NCI-H2227 (cell line): ENCODE measurements around the gene SLMAP.

Experiments used
- DNase-seq: peaks from one replicate; lab custom pipeline; 2025; ENCODE audit not compliant: unreplicated experiment; lab: John Stamatoyannopoulos, UW

SLMAP gene

DNA sequence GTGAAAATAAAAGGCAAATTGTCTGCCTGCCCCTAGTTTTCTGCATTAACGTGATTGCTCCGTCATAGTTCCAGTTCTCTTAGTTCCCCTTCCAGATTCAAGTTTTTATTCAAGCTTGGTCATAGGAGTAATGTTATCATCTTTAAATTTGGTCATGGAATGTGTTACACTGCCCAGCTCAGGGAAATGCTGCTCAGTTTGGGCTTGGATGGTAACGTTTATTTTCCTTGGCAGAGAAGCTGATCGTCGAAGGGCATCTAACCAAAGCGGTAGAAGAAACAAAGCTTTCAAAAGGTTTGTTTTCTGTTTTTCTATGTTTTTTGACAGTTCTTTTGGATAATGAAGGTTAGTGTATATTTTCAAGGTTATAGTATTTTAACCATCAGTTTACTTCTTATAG is 133.7 kb downstream of the SLMAP start:
- DNase-seq: no peak

DNA sequence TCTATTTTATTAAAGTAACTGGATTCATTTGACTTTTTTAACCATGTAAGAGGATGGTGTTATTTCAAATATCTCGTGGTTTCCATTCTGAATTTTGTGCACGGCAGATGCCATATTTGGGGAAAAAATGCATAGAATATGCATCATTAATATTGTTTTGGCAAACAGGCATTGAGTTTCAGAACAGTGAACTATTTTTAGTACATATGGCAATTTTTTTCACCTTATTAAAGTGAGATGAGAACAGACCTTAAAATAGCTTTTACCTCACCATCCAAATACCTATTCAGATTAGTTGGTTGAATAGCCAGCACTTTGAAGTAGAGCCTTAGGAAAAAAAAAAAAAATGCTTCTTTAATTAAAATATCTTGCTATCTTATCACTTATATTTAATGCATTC is 134.8 kb downstream of the SLMAP start:
- no peak for DNase-seq

DNA sequence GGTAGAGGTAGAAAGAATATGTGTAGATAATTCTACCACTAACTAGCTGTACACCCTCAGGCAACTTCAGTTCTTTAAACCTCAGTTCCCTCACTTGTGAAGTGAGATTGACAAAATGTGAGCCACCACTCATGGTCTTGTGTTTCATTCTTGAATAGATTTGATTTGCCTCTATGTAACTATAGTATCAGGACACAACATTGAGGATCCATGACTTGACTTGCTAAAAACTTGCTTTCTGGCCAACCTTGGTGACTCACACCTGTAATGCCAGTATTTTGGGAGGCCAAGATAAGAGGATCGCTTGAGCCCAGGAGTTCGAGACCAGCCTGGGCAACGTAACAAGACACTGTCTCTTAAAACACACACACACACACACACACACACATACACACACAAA is 136.3 kb downstream of the SLMAP start:
- DNase-seq: no peak

DNA sequence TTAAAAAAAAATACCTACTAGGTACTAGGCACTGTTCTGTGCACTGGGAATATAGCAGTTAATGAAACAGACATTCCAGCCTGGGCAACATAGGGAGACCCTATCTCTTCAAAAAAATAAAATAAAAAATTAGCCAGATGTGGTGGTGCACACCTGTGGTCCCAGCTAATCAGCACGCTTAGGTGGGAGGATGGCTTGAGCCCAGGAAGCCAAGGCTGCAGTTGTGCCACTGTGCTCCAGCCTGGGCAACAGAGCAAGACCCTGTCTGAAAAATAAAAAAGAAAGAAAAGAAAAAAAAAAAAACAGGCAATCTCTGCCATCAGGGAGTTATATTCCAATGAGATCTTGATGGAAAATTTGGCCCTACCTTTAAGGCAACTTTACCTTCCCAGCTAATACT is 137.0 kb downstream of the SLMAP start:
- DNase-seq: no peak

DNA sequence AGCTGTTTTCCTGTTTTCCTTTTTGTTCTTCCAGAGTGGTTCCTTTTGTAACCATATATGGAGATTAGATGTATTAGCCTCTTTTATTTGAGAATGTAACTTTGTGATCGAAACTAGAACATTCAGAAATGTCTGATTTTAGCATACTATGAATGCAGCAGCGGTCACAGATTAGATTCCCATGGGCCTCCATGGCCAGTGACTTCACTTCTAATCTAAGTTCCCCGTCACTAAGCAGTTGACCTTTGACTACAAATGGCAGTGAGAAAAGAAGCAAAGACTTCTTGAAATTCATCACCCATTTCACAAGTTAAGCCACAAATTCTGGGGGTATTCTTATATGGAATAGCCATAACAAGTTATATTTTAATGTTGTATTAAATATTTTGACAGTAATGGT is 137.6 kb downstream of the SLMAP start:
- no peak for DNase-seq

DNA sequence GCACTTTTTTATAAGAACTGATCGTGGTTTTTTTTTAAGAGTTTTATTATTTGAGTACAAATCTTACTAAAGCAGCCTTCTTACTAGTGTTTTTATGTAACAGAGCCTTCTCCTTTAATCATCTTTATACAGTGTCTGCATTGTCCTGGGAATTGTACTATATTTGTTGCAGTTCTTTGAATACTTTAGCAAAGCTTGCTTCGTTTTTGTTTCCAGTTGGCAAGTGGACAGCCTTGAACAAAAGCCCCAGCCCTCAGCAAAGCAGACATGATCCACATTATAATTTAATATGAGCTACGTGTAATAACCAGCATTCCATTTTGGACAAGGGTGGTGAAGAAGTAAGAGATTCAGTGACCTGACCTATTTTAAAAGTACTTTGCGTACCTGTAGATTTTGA is 139.9 kb downstream of the SLMAP start:
- DNase-seq: no peak

DNA sequence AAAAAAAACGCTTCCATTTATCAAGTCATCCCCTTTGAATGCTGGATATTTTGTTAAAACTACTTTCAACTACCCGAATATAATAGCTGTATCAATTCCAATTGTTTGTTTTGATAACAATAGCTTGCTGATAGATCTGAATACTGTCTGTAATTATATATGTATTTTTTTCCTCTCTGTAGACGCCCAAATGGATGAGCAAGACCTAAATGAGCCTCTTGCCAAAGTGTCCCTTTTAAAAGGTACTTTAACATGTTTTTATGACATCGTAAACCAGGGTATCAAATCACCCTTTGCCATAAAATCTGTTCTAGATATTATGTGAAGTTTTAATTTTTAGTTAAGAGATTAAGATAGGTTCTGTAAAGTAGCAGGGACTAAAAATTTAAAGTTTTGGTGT is 140.6 kb downstream of the SLMAP start:
- no peak for DNase-seq

DNA sequence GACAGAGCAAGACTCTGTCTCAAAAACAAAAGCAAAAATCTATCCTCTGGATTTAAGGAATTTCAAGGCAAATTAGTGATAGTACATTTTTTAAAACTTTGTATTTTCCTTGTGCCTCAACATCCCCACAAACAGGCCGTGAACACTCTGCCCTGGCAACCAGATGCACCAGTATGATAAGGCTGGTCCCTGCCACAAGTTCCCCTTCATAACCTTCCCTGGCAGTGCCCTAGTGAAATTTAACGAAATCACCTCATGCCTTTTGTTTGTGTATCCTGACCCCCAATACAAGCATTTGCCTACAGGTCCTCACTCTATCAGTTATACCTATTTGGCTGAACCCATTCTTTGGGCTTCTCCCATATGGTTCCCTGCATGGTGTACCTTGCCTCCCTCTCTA is 144.7 kb downstream of the SLMAP start:
- no peak for DNase-seq

DNA sequence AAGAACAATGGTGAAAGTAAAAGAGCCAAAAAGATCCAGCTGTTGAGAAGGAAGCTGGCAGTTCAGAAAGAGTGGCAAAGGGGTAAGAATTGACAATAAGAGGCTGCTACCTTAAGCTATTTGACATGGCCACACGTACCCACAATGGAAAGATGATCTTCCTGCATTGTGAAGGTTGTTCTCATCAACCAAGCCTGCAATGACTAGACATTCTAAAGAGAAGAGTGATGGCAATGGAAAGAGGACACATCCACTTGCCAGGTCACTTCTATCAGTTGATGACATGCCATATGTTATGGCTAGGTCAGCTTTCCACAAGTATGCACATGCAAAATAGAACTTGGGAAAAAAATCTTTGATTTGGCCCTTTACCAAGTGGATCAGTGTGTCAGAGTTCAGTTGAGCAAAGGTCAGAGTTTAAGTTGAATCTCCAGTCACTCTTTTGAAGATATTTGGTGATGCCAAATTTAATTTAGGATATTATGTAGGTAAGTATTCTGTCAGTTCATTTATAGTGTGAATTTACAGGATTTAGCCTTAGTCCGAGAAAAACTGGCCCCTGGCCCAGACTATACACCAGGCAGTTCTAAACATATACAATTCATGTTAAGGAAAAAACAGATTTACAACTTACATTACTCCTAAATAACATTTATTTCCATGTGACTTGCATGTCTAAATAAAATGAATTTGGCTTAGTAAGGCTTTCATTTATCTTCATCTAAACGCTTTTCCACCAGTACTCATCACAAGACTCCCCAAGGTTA is 147.2 kb downstream of the SLMAP start:
- DNase-seq: no peak

DNA sequence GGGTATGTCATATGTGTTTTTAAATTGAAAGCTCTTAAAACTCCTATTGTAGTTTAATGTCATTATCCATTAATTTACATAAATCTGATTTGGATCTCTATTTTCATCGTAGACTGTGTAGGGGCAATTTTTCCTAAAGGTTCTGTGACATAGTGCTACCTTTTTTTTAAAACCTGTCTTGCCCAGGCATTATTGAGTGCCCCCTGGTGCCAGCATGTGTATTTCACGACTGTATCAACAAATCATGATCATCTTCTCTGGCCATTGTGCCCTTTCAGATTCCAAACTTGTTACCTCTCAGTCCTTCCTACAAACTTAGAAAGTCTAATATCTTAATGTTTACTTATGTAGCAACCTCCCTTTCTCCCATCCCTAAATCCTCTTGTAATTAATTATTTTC is 154.9 kb downstream of the SLMAP start:
- DNase-seq: peak; percentile 8

DNA sequence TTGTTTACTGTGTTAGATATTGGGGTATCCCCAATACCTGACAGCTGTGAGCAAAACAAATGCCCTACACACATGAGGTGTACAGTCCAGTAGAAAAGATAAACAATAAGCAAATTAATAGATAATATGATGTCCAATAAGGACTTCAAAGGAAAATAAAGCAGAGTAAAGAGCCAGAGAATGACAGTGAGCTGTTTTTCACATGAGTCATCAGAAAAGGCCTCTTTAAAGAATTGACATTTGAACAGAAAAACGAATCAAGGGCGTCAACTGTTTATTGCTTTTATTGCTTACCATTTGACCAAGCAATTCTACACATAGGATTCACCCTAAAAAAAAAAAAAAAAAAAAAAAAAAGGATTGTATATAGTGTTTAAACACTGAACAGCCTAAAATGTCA is 155.5 kb downstream of the SLMAP start:
- no peak for DNase-seq

DNA sequence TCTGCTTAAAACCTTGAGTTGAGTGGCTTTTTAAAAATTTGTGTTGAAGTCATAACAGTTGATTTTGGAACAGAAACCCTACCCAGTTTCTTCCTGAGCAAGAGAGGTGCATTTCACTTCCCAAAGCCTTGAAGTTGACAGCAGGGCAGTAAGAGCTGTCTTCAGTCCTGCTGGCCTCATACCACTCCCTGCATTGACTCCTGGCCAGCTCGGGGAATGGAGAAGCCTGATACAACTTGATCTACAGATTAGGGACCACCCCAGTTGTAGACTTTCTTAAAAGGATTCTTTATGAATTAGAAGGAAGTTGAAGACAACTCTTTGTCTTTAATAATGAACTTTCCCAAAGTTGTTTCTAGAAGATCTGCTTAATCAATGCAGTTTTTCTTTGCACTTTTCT is 161.5 kb downstream of the SLMAP start:
- DNase-seq: no peak

DNA sequence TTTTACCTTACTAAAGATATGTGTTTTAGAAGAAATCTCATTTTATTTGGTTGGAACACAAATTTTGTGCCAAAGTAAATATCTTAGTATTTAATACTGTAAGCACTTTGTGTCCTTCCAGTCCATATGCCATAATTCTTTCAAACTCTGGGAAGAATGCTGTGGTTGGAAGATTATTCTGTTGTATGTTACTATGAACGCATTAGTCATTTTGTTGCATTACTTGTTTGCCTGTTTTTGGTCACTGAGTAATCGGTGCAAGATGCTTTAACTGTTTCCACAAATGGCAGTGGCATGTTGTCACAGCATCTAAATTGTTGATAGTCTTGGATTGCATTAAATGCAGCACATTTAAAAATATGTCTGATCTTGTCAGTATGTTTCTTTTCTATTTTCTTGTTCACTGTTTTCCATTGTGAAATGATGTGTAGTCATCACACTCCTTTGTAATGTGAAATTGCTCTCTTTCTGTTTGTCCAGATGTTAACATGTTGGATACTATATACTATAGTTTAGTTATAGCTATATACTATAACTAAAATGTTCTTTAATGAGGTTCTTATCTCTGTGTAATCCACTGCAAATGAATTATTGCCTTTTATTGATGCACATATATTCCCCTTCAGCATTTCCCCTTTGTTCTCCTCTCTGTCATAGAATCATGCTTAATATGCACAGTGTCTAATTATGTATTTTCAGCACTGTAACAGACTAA is 162.2 kb downstream of the SLMAP start:
- DNase-seq: no peak

DNA sequence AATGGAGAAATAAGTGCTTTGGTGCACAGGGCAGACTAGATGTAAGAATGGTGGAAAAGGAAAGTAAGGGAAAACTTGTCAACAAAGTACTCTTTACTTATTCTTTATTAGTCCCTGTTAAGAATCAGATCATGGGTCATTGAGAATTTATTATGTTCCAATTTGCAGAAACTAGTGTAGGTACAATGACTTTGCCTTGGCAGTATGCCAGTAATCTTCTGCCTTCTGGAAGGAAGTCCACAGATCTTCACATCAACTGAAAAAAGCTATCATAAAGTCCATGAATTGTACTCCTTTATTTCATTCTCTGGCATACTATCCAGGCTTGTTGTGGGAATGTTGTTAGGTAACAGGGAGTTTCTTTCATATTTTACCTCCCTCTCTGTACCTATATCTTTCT is 163.9 kb downstream of the SLMAP start:
- DNase-seq: peak; percentile 2

DNA sequence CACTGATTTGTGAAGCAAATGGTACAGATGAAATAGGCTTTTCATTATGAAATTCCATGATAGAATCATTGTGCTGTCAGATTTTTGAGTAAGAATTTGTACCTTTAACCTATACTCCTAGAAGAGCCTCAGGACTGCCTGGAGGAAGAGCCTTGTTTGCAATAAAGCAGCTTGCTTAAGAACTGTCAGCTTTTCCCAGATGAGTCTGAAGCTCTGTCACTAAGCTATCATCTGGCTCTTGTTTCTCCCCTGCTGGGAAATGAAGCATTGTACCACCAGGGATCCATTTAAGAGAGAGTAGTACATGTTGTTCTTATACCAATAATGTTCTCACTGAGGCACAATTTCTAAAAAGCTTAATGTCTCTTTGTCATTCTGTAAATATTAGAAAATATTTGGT is 167.0 kb downstream of the SLMAP start:
- peak; percentile 1 for DNase-seq

DNA sequence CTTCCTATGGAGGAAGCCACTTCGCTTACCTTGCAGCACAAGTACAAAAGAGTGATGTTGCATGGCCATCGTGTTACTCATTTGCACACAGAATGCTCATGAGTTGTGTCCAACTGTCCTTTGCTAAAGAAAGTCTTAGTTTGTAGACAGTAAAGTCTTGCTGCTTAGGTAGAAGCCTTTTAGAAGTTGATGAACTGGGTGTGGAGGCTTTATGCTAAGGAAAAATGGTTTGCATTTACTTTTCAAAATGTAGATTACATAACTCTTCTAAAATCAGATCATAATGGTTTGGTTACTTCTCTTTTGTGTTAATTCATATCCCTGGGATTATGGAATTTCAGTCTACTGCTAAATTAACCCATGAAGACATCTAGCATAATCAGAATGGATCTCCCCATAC is 167.6 kb downstream of the SLMAP start:
- no peak for DNase-seq

DNA sequence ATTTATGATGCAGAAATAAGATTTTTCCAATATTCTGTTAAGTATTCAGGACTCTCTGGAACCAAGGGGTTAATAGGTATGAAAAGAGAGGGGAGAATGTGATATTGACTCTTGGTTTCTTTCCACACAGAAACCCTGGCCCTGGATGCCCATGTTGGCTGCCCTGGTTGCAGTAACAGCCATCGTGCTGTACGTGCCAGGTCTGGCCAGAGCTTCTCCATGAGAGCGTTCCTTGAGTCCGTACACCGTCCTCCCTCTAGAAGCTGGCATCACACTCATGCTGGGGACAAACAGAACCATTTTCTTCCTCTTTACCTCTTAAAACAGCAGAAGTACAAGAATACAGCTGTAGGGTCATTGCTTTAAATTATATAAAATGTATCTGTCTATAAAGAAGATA is 171.1 kb downstream of the SLMAP start:
- DNase-seq: no peak

DNA sequence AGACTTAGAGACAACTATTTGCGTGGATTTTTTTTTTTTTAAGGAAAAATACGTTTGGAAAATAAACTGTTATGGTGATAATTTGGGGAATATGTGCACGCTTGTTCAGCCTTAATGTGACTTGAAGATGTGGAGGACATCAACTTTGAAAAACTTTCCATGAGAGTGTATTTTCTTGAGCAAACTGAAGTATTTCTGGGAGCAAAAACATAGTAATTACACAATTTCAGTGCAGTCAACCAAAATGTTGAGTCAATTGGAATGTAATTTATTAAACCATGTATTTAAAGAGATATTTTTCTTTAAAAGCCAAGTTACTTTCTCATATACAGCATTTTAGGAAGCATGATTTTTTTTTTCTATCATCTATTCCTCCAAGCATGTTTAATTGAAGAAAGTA is 171.8 kb downstream of the SLMAP start:
- no peak for DNase-seq

DNA sequence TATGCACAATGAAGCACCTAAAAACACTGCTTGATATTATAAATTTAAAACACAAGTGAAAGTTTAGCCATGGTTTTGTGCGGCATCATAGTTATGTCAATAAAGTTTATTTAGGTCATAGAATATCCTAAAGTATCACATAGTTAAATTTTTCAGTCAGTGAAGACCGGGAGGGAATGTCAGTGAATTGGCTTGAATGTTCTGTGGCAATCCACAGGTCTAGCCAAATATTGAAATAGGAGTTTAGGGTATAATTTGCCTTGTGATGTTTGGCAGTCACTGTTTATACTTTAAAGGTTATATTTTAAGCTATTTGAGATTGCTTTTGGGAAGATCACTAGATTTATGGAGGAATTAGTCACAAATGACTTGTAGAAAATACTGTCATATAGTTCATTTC is 172.4 kb downstream of the SLMAP start:
- DNase-seq: no peak

DNA sequence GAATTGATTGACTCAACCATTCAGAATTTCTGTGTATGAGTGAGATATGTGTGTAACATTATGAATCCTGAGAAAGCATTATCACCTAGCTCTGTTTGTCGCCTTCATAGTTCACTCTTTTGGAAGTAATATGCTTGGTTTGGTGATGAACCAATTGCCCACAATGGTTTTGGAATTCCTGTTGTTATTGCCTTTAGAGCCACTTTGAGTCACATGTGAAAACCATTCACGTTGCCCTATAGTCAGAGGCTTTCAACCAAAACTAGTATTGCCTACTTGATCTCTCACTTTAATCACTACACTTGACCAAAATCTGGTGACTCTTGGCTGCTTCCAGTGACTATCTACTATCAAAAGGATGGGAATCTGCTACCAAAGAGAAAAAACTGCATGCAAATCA is 173.9 kb downstream of the SLMAP start:
- DNase-seq: no peak

DNA sequence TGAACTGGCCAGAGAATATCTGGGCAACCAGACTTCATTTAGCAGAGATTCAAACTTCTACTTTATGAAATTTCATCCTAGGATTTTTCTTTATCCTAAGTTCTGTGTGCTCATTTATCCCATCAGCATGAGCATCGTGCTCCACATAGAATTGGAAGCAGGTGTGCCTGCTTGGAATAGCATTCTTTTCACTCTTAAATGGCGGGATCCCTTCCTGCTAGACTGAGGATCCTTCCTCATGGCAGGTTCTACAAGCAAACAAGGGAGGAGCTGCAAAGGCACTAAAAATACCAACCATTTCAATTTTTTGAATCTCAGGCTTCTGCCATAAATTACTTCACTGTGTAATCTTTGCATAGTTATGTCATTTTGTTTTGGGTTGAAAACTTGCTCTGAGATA is 177.5 kb downstream of the SLMAP start:
- DNase-seq: no peak

DNA sequence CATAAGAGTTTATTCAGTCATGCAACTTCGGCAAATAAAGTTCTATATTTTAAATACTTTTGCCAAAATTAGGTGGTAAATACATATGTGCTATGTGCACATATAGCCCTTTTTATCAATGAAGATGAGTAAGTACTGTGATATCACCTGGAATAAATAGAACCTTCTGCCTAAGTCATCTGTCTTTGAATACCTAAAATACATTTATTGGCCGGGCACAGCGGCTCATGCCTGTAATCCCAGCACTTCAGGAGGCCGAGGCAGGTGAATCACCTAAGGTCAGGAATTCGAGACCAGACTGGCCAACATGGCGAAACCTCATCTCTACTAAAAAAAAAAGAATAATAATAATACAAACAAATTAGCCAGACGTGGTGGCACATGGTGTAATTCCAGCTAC is 178.3 kb downstream of the SLMAP start:
- DNase-seq: no peak

DNA sequence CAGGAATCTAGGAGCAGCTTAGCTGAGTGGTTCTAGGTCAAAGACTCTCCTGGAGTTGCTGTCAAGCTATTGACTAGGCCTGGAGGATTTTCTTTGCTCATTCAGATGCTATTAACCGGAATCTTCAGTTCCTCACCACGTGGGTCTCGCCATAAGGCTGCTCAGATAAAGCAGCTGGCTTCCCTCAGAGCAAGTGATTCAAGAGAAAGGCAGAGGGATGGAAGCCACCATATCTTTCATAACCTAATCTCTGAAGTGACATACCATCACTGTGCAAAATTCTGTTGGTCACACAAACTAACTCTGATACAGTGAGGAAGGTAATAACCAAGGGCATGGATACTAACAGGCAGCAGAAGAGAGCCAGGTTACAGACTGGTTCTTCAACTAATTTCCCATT is 179.4 kb downstream of the SLMAP start:
- DNase-seq: no peak
